Hypothalamus (tissue), 51 donors: ENCODE measurements around the gene DEDD.
A peak's percentile ranks its signal among the peaks of the same experiment; 100 is the strongest.
"Not testable (repeated sequence)": the region's sequence is repeated elsewhere in the genome, so short reads cannot be mapped to it uniquely, and the experiment has no call there.

Experiments used
- DNase-seq, 51 donors: peaks; one replicate each; lab custom pipeline; 2025; lab: John Stamatoyannopoulos, UW

DEDD gene

GRCh38 chr1:161130266-161130665 is 2.2 kb downstream of the DEDD start:
- DNase-seq = no peak

- no peak for DNase-seq
Observed at GRCh38 chr1:161128591-161129420, 3.7 kb downstream of the DEDD start.

- no peak for DNase-seq
Observed at GRCh38 chr1:161127649-161128048, 4.8 kb downstream of the DEDD start.

GRCh38 chr1:161122967-161123366 is 9.5 kb downstream of the DEDD start:
- no peak for DNase-seq

GRCh38 chr1:161121834-161122233 is 10.6 kb downstream of the DEDD start:
- DNase-seq = peak in 1 of 51 donors; percentile 8

GRCh38 chr1:161121042-161121650 is 11.3 kb downstream of the DEDD start:
- no peak for DNase-seq

- no peak for DNase-seq
Observed at GRCh38 chr1:161119092-161119903, 13.2 kb downstream of the DEDD start.

- DNase-seq = peak; percentile 12 to 89 (median 77)
Observed at GRCh38 chr1:161117759-161118581, 14.5 kb downstream of the DEDD start, which contains the start of the genes NIT1 and PFDN2. TSS of gene NIT1 (plus strand) at chr1:161118105. CDS start at chr1:161118177, 72 bp downstream. TSS of gene PFDN2 (minus strand) at chr1:161118037. CDS start at chr1:161118026, 11 bp downstream.

GRCh38 chr1:161115961-161116360 is 16.5 kb downstream of the DEDD start:
- DNase-seq = not testable (repeated sequence)

- peak in 1 of 51 donors; percentile 4 for DNase-seq
Observed at GRCh38 chr1:161115132-161115711, 17.2 kb downstream of the DEDD start.

- DNase-seq = no peak
Observed at GRCh38 chr1:161114556-161114955, 17.9 kb downstream of the DEDD start.

GRCh38 chr1:161113915-161114314 is 18.6 kb downstream of the DEDD start:
- no peak for DNase-seq

GRCh38 chr1:161111527-161111926 is 20.9 kb downstream of the DEDD start:
- no peak for DNase-seq

GRCh38 chr1:161111117-161111516 is 21.4 kb downstream of the DEDD start:
- no peak for DNase-seq

GRCh38 chr1:161106431-161106830 is 26.0 kb downstream of the DEDD start:
- DNase-seq = no peak

GRCh38 chr1:161100556-161100955 is 31.9 kb downstream of the DEDD start:
- no peak for DNase-seq

- DNase-seq = no peak
Observed at GRCh38 chr1:161099090-161099802, 33.2 kb downstream of the DEDD start.

- DNase-seq = peak in 48 of 51 donors; percentile 17 to 93 (median 69)
Observed at GRCh38 chr1:161098210-161099068, 34.0 kb downstream of the DEDD start, which contains the start of gene KLHDC9. TSS of gene KLHDC9 (plus strand) at chr1:161098361. CDS start at chr1:161098536, 175 bp downstream.
